Peyer's patch (tissue), 4 donors: Measurements from ENCODE around the gene MAD1L1.

ENCODE experiments used
- POLR2A ChIP-seq, 2 donors: fragments of 450-650 bp; IDR thresholded peaks; one replicate each; pipeline ENCODE4 v1.5.1; 2017; ENCODE audit warnings: antibody characterized with exemption in 2 of 2, mild to moderate bottlenecking in 2 of 2, moderate library complexity in 2 of 2
- TF ChIP-seq, protein P1 (sequence below), 6 experiments: fragments of 450-650 bp in 4 of 6; fragments of 200-600 bp in 2 of 6; sonication (generic) in 1 of 6; IDR thresholded peaks; one replicate each; pipeline ENCODE4 v1.5.1; 2017 to 2019; ENCODE audit warnings: antibody characterized with exemption in 6 of 6, mild to moderate bottlenecking in 3 of 6, moderate library complexity in 1 of 6

DNA sequence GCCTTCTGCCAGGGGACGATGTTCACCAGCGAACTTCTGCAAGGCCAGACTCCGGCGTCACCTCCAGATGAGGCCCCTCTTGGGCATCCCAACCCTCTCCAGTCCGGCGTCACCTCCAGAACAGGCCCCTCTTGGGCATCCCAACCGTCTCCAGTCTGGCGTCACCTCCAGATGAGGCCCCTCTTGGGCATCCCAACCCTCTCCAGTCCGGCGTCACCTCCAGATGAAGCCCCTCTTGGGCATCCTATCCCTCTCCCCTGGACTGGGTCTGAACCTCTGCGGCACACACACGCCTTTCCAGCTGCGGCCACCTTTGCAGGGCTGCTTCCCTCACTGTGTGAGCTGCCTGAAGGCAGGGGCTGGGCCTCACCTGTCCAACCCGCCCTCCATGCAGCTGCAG lies 321.2 kb downstream of the MAD1L1 start:
- TF ChIP-seq POLR2A (IDR thresholded peaks at IDR 0.05), result no peak
- TF ChIP-seq, protein P1, sequence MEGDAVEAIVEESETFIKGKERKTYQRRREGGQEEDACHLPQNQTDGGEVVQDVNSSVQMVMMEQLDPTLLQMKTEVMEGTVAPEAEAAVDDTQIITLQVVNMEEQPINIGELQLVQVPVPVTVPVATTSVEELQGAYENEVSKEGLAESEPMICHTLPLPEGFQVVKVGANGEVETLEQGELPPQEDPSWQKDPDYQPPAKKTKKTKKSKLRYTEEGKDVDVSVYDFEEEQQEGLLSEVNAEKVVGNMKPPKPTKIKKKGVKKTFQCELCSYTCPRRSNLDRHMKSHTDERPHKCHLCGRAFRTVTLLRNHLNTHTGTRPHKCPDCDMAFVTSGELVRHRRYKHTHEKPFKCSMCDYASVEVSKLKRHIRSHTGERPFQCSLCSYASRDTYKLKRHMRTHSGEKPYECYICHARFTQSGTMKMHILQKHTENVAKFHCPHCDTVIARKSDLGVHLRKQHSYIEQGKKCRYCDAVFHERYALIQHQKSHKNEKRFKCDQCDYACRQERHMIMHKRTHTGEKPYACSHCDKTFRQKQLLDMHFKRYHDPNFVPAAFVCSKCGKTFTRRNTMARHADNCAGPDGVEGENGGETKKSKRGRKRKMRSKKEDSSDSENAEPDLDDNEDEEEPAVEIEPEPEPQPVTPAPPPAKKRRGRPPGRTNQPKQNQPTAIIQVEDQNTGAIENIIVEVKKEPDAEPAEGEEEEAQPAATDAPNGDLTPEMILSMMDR (IDR thresholded peaks at IDR 0.05), result no peak
